Measurements from ENCODE around the gene APC2.
"Not testable (repeated sequence)": the region's sequence is repeated elsewhere in the genome, so short reads cannot be mapped to it uniquely, and the experiment has no call there.

Gene APC2

GRCh38 chr19:1513499-1514294 lies 63.8 kb downstream of the APC2 start:
- DNase-seq, result peak; percentile 55

DNA sequence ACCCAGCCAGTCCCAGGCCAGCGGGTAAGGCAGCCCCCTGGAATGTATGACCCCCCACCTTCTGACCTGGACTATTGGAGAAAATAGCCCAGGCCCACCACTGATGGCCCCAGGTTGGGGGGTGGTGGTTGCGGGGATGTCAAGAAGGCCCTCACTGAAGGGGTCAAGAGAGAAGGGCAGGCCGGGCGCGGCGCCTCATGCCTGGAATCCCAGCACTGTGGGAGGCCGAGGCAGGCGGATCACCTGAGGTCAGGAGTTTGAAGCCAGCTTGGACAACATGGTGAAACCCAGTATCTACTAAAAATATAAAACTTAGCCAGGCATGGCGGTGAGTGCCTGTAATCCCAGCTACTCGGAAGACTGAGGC lies 64.4 kb downstream of the APC2 start:
- no peak for DNase-seq

DNA sequence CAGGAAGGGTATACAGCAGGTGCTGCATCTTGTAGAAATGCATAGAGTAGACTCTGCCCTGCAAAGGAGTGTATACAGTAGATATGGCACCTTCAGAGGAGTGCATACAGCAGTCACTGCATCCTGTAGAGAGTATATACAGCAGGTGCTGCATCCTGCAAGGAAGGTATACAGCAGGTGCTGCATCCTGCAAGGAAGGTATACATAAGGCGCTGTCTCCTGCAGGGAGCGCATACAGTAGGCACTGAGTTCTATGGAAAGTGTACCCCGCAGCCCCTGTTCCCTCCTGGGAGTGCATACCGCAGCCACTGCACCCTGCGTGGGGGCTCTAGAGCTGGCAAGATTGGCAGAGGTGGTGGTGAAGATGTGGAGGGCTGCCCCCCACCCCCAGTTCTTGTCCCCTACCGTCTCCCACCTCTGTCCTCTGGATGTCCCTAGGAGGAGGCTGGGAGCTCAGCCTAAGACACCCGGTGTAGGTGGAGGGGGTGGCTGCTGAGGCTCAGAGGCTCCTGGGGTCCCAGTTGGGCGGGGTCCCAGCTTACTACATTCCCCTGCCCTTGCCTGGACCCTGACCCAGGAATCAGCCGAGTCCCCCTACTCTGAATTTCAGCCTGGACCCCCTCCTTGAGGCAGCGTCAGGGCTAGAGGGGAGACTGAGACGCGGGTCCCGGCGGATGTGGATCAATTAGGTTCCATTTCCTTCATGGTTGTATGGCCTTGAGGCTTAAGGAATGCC lies 65.2 kb downstream of the APC2 start:
- DNase-seq, result no peak

DNA sequence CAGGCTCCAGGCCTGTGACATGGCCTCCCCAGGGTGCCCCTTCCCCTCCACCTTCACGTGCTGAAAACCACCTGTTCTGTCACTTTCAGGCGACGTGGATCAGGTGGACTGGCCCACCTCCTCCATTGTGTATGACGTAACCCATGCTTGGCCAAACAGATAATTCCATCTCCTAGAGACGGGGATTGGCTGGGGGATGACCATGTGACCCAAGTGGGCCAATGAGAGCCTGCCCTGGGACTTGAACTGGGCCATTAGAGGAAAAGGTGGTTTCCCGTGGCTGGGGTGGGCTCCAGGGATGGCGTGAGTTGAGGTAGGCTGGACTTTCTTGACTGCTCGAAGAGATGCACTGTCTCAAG lies 66.5 kb downstream of the APC2 start:
- DNase-seq, result no peak

DNA sequence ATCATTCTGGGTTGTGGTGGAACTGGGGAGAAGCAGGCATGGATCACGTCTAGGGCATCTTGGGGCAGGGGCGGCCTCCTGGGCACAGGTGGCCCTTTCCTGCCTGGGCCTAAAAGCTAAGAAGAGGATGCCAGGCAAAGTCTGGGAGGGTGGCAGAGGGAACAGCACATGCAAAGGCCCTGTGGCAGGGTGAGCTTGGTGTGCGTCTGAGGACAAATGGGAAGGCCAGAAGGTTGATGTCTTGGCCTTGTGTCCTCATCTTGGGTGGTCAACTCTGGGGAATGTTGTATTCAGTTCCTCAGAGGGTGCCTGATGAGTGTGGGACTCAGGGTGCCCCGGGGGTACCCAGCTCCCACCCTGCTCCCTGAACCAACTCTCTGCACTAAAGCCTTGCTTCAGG lies 68.5 kb downstream of the APC2 start:
- no peak for DNase-seq

DNA sequence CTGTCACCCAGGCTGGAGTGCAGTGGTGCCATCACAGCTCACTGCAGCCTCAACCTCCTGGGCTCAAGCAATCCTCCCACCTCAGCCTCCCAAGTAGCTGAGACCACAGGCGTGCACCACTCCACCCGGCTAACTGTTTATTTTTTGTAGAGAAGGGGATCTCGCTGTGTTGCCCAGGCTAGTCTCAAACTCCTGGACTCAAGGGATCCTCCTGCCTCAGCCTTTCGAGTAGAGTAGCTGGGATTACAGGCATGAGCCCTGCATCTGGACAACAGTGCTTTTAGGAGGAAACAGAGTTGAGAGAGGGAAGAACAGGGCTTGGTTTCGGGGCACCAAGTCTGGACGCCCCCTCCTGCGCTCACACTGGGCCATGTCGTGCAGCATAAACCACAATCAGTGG lies 69.9 kb downstream of the APC2 start:
- not testable (repeated sequence) for DNase-seq

- DNase-seq, result no peak
These were observed 70.4 kb downstream of the APC2 start for GRCh38 chr19:1520203-1520780.

DNA sequence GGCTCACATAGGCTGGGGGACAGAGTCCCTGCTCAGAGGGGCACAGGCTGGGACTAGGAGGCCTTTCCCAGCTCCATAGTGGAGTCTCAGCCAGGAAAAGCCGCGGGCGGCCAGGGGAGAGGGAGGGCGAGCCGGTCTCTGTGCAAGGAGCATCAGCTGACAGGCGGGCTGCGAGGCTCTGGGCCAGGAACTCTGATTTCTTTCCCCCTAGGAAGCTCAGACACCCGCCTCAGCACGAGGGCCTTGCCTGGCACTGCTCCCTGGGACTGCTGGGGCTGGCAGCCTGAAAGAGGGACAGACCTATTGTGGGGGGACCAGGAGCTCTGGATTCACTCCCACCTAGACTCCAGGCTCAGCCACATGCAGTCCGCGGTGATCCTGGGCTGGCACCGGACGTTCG lies 71.7 kb downstream of the APC2 start:
- no peak for DNase-seq

DNA sequence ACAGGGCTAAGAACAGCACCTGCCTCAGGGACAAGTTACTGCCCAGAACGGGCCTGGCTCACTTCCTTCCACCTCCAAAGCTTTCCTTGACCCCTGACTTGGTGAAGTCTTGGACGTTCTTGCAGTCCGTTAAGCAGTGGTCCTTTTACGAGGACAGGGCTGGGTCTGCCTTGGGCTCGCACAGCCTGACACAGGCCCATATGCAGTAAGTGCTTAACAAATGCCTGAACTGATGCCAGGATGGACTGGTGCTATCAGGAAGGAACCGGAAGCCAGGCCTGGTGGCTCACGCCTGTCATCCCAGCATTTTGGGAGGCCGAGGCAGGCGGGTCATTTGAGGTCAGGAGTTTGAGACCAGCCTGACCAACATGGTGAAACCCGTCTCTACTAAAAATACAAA lies 72.1 kb downstream of the APC2 start:
- DNase-seq, result no peak

DNA sequence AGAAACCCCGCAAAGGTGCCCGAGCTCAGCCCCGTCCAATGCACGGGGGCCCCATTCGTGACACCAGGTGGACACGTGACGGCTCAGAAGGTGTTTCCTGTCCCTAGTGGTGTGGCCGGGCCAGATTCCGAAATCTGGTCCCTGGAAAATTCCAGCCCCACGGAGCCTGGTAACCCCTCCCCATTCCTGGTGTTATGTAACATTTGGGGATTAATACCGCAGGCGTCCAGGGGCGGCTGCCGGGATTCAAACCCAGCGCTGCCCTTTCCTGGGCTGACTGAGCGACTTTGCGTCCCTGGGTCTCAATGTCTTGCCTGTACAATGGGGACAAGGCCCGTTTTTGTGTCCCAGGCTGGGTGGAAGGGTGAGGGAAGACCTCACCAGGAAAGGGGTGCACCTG lies 72.9 kb downstream of the APC2 start:
- no peak for DNase-seq
